Neutrophil (primary cell): Measurements from ENCODE around the gene RBM3.

Source experiments
- H3K27ac ChIP-seq: fragments of 200-600 bp; sonication (generic); 2 replicates; pipeline ENCODE4 v1.5.1; 2016; ENCODE audit warnings: mild to moderate bottlenecking, moderate library complexity
- H3K27me3 ChIP-seq: fragments of 200-600 bp; sonication (generic); 2 replicates; pipeline ENCODE4 v1.6.0; 2016; ENCODE audit warnings: mild to moderate bottlenecking
- H3K36me3 ChIP-seq: fragments of 200-600 bp; sonication (generic); 2 replicates; pipeline ENCODE4 v1.5.1; 2017
- H3K4me1 ChIP-seq, 2 experiments: fragments of 200-600 bp in 1 of 2; sonication (generic) in 1 of 2; 1 replicate in 1 of 2; 2 replicates in 1 of 2; pipeline versions ENCODE4 v1.5.1 to v1.6.1; 2013 to 2016; ENCODE audit warnings: low read depth in 1 of 2, low read length in 1 of 2, mild to moderate bottlenecking in 1 of 2, moderate library complexity in 1 of 2; ENCODE audit not compliant: control insufficient read depth in 1 of 2, insufficient read depth in 1 of 2
- H3K4me3 ChIP-seq, 2 experiments: fragments of 200-600 bp in 1 of 2; sonication (generic) in 1 of 2; 1 replicate in 1 of 2; 2 replicates in 1 of 2; pipeline ENCODE4 v1.5.1; 2013 to 2016; ENCODE audit warnings: low read depth in 1 of 2, low read length in 1 of 2, mild to moderate bottlenecking in 1 of 2, moderate library complexity in 1 of 2
- H3K9me3 ChIP-seq: fragments of 200-600 bp; sonication (generic); 2 replicates; pipeline ENCODE4 v1.5.1; 2016
- TF ChIP-seq, protein P1 (sequence below): fragments of 200-600 bp; sonication (generic); IDR thresholded peaks from 2 replicates; pipeline ENCODE4 v1.5.1; 2016; ENCODE audit warnings: antibody characterized with exemption

RBM3 gene

GRCh38 chrX:48599341-48599740 is 25.1 kb downstream of the RBM3 start:
- no peak overlapping the region for H3K4me3 ChIP-seq
- H3K4me1 ChIP-seq: peaks cover 11 to 20% of the 10 kb centered on the region in 2 experiments
- no peaks in the 10 kb centered on the region for H3K27me3 ChIP-seq
- TF ChIP-seq, protein P1, sequence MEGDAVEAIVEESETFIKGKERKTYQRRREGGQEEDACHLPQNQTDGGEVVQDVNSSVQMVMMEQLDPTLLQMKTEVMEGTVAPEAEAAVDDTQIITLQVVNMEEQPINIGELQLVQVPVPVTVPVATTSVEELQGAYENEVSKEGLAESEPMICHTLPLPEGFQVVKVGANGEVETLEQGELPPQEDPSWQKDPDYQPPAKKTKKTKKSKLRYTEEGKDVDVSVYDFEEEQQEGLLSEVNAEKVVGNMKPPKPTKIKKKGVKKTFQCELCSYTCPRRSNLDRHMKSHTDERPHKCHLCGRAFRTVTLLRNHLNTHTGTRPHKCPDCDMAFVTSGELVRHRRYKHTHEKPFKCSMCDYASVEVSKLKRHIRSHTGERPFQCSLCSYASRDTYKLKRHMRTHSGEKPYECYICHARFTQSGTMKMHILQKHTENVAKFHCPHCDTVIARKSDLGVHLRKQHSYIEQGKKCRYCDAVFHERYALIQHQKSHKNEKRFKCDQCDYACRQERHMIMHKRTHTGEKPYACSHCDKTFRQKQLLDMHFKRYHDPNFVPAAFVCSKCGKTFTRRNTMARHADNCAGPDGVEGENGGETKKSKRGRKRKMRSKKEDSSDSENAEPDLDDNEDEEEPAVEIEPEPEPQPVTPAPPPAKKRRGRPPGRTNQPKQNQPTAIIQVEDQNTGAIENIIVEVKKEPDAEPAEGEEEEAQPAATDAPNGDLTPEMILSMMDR: no peak
- H3K9me3 ChIP-seq: no peaks in the 10 kb centered on the region
- peaks cover 40% of the 10 kb centered on the region for H3K36me3 ChIP-seq
- no peak overlapping the region for H3K27ac ChIP-seq

DNA sequence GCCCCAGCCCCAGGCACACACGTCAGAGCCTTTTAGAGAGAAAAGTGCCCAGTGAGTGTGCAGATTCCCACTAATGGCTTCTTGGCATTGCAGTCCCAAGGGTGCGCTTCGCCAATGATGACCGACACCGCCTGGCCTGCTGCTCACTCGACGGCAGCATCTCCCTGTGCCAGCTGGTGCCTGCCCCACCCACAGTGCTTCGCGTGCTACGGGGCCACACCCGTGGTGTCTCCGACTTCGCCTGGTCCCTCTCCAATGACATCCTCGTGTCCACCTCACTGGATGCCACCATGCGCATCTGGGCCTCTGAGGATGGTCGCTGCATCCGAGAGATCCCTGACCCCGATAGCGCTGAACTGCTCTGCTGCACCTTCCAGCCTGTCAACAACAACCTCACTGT is 25.9 kb downstream of the RBM3 start:
- Histone ChIP-seq H3K4me1 (peaks cover 11 to 20% of the 10 kb centered on the region in 2 experiments), H3K36me3 (peaks cover 48% of the 10 kb centered on the region), H3K27ac (no peak overlapping the region), H3K27me3 (no peaks in the 10 kb centered on the region), H3K9me3 (no peaks in the 10 kb centered on the region), H3K4me3 (no peak overlapping the region)
- TF ChIP-seq, protein P1: no peak

GRCh38 chrX:48601741-48602394 is 27.6 kb downstream of the RBM3 start:
- no peak overlapping the region for H3K4me3 ChIP-seq
- H3K36me3 ChIP-seq: peaks cover 49% of the 10 kb centered on the region
- H3K4me1 ChIP-seq: peaks cover 10 to 20% of the 10 kb centered on the region in 2 experiments
- peak overlapping the region; percentile 13 for H3K27ac ChIP-seq
- TF ChIP-seq, protein P1: no peak
- H3K9me3 ChIP-seq: no peaks in the 10 kb centered on the region
- no peaks in the 10 kb centered on the region for H3K27me3 ChIP-seq

GRCh38 chrX:48604701-48605100 is 30.4 kb downstream of the RBM3 start:
- Histone ChIP-seq H3K27me3 (no peaks in the 10 kb centered on the region), H3K9me3 (no peaks in the 10 kb centered on the region), H3K4me1 (peaks cover 0 to 10% of the 10 kb centered on the region in 2 experiments), H3K27ac (no peak overlapping the region), H3K36me3 (peaks cover 45% of the 10 kb centered on the region), H3K4me3 (no peak overlapping the region)
- TF ChIP-seq, protein P1: no peak

DNA sequence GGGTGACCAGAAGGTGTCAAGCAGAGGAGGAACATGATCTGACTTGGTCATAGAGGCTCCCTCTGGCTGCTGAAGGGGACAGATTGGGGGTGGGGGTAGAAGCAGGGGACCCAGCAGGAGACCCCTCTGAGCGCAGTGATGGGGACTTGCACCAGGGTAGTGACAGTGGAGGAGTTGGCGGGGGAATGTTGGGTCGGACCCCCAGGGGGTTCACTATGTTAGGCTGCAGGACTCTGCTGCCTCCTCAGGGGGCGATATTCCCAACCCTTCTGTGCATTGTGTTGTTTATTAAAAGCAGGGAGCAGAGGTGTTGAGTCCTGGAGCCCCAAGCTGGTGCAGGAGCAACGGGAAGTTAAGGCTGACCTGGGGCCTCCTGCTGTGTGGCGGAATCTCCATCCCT is 31.8 kb downstream of the RBM3 start:
- peaks cover 34% of the 10 kb centered on the region for H3K36me3 ChIP-seq

More for the DNA sequence above, 31.8 kb downstream of the RBM3 start:
- TF ChIP-seq, protein P1: no peak
- H3K4me3 ChIP-seq: no peak overlapping the region
- peaks cover 0 to 10% of the 10 kb centered on the region in 2 experiments for H3K4me1 ChIP-seq
- no peaks in the 10 kb centered on the region for H3K9me3 ChIP-seq
- no peaks in the 10 kb centered on the region for H3K27me3 ChIP-seq
- no peak overlapping the region for H3K27ac ChIP-seq
